Measurements from ENCODE around the gene UBE2D4.
"Not testable (repeated sequence)": the region's sequence is repeated elsewhere in the genome, so short reads cannot be mapped to it uniquely, and the experiment has no call there.

Gene UBE2D4

GRCh38 chr7:43925984-43926797 lies at the start of gene UBE2D4:
TSS of gene UBE2D4 (plus strand) at chr7:43926436. CDS start at chr7:43926533, 97 bp downstream.
- in situ Hi-C loops (cut with HindIII; ENCODE audit: low sequenced_read_pairs) = no loop called here

- in situ Hi-C loops (cut with HindIII; ENCODE audit: low sequenced_read_pairs) = no loop called here
These were observed 49.1 kb upstream of the UBE2D4 start for GRCh38 chr7:43876976-43877745.

- in situ Hi-C loops (cut with HindIII; ENCODE audit: low sequenced_read_pairs) = no loop called here
These were observed 48.0 kb upstream of the UBE2D4 start for GRCh38 chr7:43877968-43878864.

- in situ Hi-C loops (cut with HindIII; ENCODE audit: low sequenced_read_pairs) = no loop called here
These were observed 47.4 kb upstream of the UBE2D4 start for GRCh38 chr7:43878867-43879266.

- in situ Hi-C loops (cut with HindIII; ENCODE audit: low sequenced_read_pairs) = no loop called here
These were observed 46.8 kb upstream of the UBE2D4 start for GRCh38 chr7:43879477-43879876.

GRCh38 chr7:43880596-43880995 lies 45.6 kb upstream of the UBE2D4 start:
- in situ Hi-C loops (cut with HindIII; ENCODE audit: low sequenced_read_pairs) = no loop called here

- in situ Hi-C loops (cut with HindIII; ENCODE audit: low sequenced_read_pairs) = no loop called here
These were observed 42.0 kb upstream of the UBE2D4 start for GRCh38 chr7:43884209-43884608.

- in situ Hi-C loops (cut with HindIII; ENCODE audit: low sequenced_read_pairs) = no loop called here
These were observed 41.6 kb upstream of the UBE2D4 start for GRCh38 chr7:43884617-43885016.

- in situ Hi-C loops (cut with HindIII; ENCODE audit: low sequenced_read_pairs) = no loop called here
These were observed 37.0 kb upstream of the UBE2D4 start for GRCh38 chr7:43888993-43889945.

- in situ Hi-C loops (cut with HindIII; ENCODE audit: low sequenced_read_pairs) = no loop called here
These were observed 35.8 kb upstream of the UBE2D4 start for GRCh38 chr7:43890468-43890867.

- in situ Hi-C loops (cut with HindIII; ENCODE audit: low sequenced_read_pairs) = no loop called here
These were observed 34.9 kb upstream of the UBE2D4 start for GRCh38 chr7:43891069-43891955.

- in situ Hi-C loops (cut with HindIII; ENCODE audit: low sequenced_read_pairs) = no loop called here
These were observed 30.3 kb upstream of the UBE2D4 start for GRCh38 chr7:43895847-43896415.

GRCh38 chr7:43898571-43898970 lies 27.7 kb upstream of the UBE2D4 start:
- in situ Hi-C loops (cut with HindIII; ENCODE audit: low sequenced_read_pairs) = not testable (repeated sequence)

- in situ Hi-C loops (cut with HindIII; ENCODE audit: low sequenced_read_pairs) = no loop called here
These were observed 23.6 kb upstream of the UBE2D4 start for GRCh38 chr7:43902542-43903054.

- in situ Hi-C loops (cut with HindIII; ENCODE audit: low sequenced_read_pairs) = no loop called here
These were observed 21.6 kb upstream of the UBE2D4 start for GRCh38 chr7:43904533-43905208.

GRCh38 chr7:43905209-43905946 lies 20.9 kb upstream of the UBE2D4 start:
- in situ Hi-C loops (cut with HindIII; ENCODE audit: low sequenced_read_pairs) = no loop called here

- in situ Hi-C loops (cut with HindIII; ENCODE audit: low sequenced_read_pairs) = no loop called here
These were observed 20.3 kb upstream of the UBE2D4 start for GRCh38 chr7:43905956-43906330.

Measured in DLD1 (cell line).